Measurements from ENCODE around the gene TPD52L1.
A peak's percentile ranks its signal among the peaks of the same experiment; 100 is the strongest.
"Not testable (repeated sequence)": the region's sequence is repeated elsewhere in the genome, so short reads cannot be mapped to it uniquely, and the experiment has no call there.

TPD52L1 gene

DNA sequence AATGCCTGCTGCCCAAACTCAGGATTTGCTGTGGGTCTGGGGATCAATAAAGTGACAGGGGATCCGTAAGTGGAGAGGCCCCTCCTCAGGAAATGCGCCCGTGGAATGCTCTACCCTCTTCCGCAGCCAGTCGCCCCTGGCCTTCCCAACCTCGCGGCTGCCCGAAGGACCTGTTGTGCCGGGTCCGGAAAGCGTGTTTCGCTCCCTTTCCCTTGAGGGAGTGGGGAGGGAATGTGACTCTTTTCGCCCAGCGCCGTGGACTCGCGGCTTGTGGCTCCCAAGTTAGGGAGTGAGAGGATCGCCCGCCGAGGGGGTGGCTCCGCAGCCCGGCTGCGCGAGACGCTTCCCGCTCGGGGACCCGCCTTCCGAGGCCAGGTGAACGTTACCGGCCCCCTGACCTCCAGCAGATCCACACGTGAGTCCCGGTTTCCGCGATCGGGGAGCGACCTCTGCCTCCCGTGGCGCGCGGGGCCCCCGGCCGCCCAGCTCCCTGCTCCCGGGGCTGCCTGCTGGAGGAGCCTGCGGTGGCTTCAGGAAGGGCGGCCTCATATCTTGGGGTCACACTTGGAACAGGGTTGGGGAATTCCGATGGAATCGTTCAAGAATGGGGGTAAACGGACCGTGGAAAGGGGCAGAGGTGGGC, 666 bp downstream of the TPD52L1 start:
- no peak for DNase-seq
- no peaks in the 10 kb centered on the region for H3K36me3 ChIP-seq
- no peak overlapping the region for H3K4me3 ChIP-seq (ENCODE audit: low read depth, low read length)
- TF ChIP-seq, protein P1, sequence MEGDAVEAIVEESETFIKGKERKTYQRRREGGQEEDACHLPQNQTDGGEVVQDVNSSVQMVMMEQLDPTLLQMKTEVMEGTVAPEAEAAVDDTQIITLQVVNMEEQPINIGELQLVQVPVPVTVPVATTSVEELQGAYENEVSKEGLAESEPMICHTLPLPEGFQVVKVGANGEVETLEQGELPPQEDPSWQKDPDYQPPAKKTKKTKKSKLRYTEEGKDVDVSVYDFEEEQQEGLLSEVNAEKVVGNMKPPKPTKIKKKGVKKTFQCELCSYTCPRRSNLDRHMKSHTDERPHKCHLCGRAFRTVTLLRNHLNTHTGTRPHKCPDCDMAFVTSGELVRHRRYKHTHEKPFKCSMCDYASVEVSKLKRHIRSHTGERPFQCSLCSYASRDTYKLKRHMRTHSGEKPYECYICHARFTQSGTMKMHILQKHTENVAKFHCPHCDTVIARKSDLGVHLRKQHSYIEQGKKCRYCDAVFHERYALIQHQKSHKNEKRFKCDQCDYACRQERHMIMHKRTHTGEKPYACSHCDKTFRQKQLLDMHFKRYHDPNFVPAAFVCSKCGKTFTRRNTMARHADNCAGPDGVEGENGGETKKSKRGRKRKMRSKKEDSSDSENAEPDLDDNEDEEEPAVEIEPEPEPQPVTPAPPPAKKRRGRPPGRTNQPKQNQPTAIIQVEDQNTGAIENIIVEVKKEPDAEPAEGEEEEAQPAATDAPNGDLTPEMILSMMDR (IDR thresholded peaks at IDR 0.05; ENCODE audit: low read depth, low read length), result no peak
- no peaks in the 10 kb centered on the region for H3K9me3 ChIP-seq (ENCODE audit: severe bottlenecking)
- no peak overlapping the region for H3K27ac ChIP-seq
- no peaks in the 10 kb centered on the region for H3K27me3 ChIP-seq (ENCODE audit: insufficient read depth, low read depth, severe bottlenecking)

DNA sequence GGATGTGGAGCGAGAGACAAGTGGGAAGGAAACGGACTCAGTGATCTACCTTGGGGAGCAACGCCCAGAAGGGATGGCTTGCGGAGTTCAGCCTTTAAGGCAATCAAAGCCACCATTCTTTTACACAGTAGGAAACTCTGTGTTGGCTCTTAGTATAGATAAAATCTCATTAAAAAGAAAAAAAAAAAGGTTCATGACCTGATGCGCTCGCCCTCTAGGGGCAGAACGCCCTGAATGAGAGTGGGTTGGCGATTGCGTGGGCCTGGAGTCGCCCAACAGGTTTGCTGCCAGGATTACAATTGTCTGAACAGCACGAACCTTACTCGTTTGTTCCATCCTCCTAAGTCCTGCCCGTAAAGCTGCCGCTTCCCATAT, 1.2 kb downstream of the TPD52L1 start:
- TF ChIP-seq, protein P1 (IDR thresholded peaks at IDR 0.05; ENCODE audit: low read depth, low read length), result no peak

DNA sequence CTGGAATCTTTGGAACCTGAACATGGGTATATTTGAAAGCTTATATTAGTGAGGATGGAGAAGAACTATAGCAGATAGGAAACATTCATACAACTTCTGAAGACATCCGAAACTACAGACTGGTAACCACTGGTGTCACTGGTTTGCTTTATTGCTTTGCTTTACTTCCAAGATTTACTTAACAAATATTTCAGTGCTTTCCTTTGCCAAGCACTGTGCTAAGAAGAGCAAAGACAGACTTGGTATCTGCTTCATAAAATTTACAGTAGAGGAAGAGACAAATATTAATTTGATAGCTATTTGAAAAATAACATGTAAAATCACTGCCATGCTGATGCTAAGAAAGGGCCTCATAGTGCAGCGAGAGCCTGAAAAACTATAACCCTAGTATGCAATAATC, 1.8 kb downstream of the TPD52L1 start:
- H3K27me3 ChIP-seq (ENCODE audit: insufficient read depth, low read depth, severe bottlenecking), result no peaks in the 10 kb centered on the region
- H3K27ac ChIP-seq, result no peak overlapping the region
- H3K36me3 ChIP-seq, result no peaks in the 10 kb centered on the region
- DNase-seq, result no peak
- no peak overlapping the region for H3K4me3 ChIP-seq (ENCODE audit: low read depth, low read length)
- TF ChIP-seq, protein P1 (IDR thresholded peaks at IDR 0.05; ENCODE audit: low read depth, low read length), result no peak
- H3K9me3 ChIP-seq (ENCODE audit: severe bottlenecking), result no peaks in the 10 kb centered on the region

More for the DNA sequence above, 1.2 kb downstream of the TPD52L1 start:
- Histone ChIP-seq H3K27me3 (ENCODE audit: insufficient read depth, low read depth, severe bottlenecking) (no peaks in the 10 kb centered on the region), H3K9me3 (ENCODE audit: severe bottlenecking) (no peaks in the 10 kb centered on the region), H3K36me3 (no peaks in the 10 kb centered on the region), H3K4me3 (ENCODE audit: low read depth, low read length) (no peak overlapping the region), H3K27ac (no peak overlapping the region)
- DNase-seq, result no peak

DNA sequence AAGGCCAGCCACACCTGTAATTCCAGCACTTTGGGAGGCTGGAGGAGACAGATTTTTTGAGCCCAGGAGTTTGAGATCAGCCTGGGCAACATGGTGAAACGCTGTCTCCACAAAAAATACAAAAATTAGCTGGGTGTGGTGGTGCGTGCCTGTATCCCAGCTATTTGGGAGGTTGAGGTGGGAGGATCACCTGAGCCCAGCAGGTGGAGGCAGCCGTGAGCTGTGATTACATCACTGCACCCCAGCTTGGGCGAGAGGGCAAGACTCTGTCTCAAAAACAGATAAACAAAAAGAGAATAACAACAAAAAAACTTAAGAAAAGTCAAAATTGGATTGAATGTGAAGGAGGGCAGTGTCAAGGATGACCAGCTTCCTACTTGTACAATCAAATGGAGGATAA, 2.9 kb downstream of the TPD52L1 start:
- TF ChIP-seq, protein P1 (IDR thresholded peaks at IDR 0.05; ENCODE audit: low read depth, low read length), result no peak
- Histone ChIP-seq H3K4me3 (ENCODE audit: low read depth, low read length) (no peak overlapping the region), H3K9me3 (ENCODE audit: severe bottlenecking) (no peaks in the 10 kb centered on the region), H3K36me3 (no peaks in the 10 kb centered on the region), H3K27ac (no peak overlapping the region), H3K27me3 (ENCODE audit: insufficient read depth, low read depth, severe bottlenecking) (no peaks in the 10 kb centered on the region)
- DNase-seq, result no peak

DNA sequence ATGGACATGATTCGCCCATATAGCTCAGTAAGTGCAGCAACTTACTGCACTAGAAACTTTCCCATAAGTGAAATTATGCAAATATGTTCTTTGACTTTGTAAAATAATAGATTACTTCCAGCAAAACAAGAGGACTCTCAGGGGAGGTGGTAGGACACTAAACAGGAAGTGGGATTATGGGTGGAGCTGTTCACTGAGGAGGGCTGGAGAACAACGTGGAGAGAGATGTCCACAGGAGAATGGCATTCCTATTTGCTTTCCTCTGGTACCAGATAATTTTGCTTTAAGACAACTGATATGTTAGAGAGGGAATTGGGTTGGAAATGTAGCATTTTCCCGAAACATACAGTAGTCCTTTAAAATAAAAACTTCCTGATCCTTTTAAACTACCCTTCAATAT, 3.7 kb downstream of the TPD52L1 start:
- Histone ChIP-seq H3K9me3 (ENCODE audit: severe bottlenecking) (no peaks in the 10 kb centered on the region), H3K27ac (no peak overlapping the region), H3K4me3 (ENCODE audit: low read depth, low read length) (no peak overlapping the region), H3K27me3 (ENCODE audit: insufficient read depth, low read depth, severe bottlenecking) (no peaks in the 10 kb centered on the region), H3K36me3 (no peaks in the 10 kb centered on the region)
- TF ChIP-seq, protein P1 (IDR thresholded peaks at IDR 0.05; ENCODE audit: low read depth, low read length), result no peak
- no peak for DNase-seq

DNA sequence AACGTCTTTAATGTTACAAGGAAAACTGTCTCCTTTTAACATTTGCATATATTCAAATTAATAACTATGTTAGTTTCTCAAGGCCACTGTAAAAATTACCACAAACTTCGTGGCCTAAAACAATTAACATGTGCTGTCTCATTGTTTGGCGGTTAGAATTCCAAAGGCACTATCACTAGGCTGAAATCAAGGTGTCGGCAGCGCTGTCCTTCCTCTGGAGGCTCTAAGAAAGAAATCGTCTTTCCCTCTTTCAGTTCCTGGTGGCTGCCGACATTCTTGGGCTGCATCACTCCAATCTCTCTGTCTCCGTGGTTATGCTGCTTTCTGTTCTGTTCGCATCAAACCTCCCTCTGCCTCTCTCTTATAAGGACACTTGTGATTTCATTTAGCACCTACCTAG, 4.2 kb downstream of the TPD52L1 start:
- no peaks in the 10 kb centered on the region for H3K27me3 ChIP-seq (ENCODE audit: insufficient read depth, low read depth, severe bottlenecking)
- peak; percentile 12 for DNase-seq
- no peaks in the 10 kb centered on the region for H3K36me3 ChIP-seq
- H3K9me3 ChIP-seq (ENCODE audit: severe bottlenecking), result no peaks in the 10 kb centered on the region
- TF ChIP-seq, protein P1 (IDR thresholded peaks at IDR 0.05; ENCODE audit: low read depth, low read length), result no peak
- H3K4me3 ChIP-seq (ENCODE audit: low read depth, low read length), result no peak overlapping the region
- no peak overlapping the region for H3K27ac ChIP-seq

DNA sequence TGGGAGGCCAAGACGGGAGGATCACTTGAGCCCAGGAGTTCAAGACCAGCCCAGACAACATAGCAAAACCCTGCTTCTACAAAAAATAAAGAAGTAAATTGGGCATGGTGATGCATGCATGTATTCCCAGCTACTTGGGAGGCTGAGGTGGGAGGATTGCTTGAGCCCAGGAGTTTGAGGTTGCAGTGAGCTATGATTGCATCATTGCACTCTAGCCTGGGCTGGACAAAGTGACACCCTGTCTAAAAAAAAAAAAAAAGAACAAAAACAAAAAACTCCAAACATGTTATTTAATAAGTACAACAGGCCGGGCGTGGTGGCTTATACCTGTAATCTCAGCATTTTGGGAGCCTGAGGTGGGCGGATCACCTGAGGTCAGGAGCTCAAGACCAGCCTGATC, 9.8 kb downstream of the TPD52L1 start:
- DNase-seq; H3K27me3 ChIP-seq (ENCODE audit: insufficient read depth, low read depth, severe bottlenecking); H3K9me3 ChIP-seq (ENCODE audit: severe bottlenecking); H3K27ac ChIP-seq; H3K36me3 ChIP-seq; H3K4me3 ChIP-seq (ENCODE audit: low read depth, low read length): not testable (repeated sequence)
